HUDEP-2 (cell line): ENCODE measurements around the gene MAPK10.
"Not testable (repeated sequence)": the region's sequence is repeated elsewhere in the genome, so short reads cannot be mapped to it uniquely, and the experiment has no call there.

Source experiments
- DNase-seq, 76 experiments: peaks; one replicate each; lab custom pipeline; 2025; ENCODE audit not compliant: unreplicated experiment in 76 of 76; lab: John Stamatoyannopoulos, UW

Gene MAPK10

DNA sequence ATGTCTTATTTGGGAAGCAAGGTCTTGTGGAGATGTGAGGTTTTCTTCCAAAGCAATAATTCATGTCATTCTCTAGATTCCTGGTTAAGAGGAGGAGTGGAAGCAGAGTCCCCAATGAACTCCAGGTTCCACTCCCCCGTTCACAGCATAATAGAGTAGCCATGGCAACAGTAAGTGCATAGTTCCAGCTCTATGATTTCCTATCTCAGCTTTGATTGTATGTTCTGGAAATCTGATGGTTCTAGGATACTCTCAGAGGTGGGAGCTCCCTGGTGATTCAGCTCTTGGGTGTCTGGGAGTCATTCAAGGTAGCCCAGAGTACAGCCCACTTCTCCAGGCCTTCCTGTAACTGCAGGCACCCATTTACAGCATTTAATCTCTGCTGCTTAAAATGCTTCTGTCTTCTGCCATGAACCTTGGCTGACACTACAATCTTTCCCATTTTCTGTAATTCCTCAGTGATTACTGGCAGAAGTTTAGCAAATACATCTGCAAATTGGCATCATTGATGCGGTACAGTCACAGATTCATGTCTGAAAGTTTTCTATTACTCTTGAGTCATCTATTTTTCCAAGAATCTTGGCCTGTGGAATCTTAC, 242.0 kb downstream of the MAPK10 start:
- no peak for DNase-seq

GRCh38 chr4:86114563-86114962, 245.3 kb downstream of the MAPK10 start:
- DNase-seq: no peak

DNA sequence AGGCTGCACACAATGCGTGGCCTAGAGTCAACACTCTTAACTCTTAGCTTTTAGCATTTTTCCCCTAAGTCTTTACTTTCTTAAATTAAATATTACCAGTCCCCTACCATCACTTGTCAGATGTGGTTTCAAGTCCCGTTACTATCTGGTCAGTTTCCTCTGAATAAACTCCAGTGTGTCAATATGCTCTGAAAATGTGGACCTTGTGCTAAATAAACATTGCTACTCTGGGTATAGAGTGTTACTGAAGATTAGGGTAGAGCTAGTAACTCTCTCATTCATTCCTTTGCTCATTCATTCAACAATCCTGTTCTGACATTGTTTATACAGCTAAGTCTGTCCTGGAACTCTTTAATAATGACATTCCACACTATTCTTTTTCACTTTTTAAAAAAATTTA, 251.0 kb downstream of the MAPK10 start:
- DNase-seq: no peak

DNA sequence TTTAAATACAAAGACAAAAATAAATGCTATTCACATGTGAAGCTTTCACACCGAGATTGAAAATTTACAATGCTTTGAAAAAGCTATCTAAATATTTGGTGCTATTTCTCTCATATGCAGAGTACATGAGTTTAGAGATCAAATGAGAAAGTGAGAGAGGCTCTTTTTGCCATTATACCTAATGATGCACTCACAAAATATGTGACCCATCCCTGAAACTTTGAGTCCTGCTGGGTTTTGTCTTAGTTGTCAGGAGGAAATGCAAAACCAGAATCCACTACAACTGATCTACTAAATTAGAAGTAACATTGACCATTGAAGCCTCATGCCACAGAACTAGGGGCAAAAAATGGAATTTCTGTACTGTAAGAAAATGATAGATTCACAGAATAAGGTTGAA, 251.7 kb downstream of the MAPK10 start:
- no peak for DNase-seq

DNA sequence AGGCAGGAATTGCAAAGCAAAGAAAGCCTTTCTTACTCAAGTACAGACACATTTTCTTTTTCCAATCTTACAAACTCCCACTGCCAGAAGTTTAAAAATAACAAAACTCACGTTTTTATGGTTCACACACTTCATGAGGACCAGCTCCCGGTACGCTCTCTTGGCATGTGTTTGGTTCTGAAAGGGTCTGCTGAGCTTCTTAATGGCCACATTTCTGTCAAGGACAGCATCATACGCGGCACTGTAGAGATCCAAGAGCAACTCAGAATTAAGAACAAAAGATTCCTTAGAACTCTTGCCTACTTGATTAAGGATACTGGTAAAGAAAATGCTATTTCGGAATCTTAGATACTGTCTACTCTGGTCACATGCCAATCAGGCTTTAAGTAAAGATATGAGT, 252.7 kb downstream of the MAPK10 start:
- no peak for DNase-seq

- DNase-seq: no peak
Measured at GRCh38 chr4:86106475-86106874, 253.4 kb downstream of the MAPK10 start.

- no peak for DNase-seq
Measured at GRCh38 chr4:86101841-86102240, 258.0 kb downstream of the MAPK10 start.

DNA sequence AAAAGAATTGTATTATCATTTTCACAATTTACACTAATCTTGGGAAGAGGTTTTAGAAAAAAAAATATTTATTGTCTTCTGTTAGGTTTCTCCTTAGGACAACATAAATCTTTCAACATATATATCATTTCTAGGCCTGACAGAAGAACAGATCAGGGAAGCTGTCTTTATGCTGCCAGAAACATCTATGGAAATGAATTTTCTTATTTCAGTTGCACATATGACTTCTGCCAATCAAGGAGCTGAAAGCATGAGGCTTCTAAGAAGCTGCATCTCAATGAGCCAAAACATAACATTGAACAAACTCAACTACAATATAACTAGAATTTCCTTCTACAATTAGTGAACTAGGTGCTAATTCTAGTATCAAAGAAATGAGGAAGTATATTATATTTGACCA, 258.4 kb downstream of the MAPK10 start:
- DNase-seq: no peak

- no peak for DNase-seq
Measured at GRCh38 chr4:86100539-86101215, 259.2 kb downstream of the MAPK10 start.

- DNase-seq: no peak
Measured at GRCh38 chr4:86099348-86099747, 260.5 kb downstream of the MAPK10 start.

DNA sequence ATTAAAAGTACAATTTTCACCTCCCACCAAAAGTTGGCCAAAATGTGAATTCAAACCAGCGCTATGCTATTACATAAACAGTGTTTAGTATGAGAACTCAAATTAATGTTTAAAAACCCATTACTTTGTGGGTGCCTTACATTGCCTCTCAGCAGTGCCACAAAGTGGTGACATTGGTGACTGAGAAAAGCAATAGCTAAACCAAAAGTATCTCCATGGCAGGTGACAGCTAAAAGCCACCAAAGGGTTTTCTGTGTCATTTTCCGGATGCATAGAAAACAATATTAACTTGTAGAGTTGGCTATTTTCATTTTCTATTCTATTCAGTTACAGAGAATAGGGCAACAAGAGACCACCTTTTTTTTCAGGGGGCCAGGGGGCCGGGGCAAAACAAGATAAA, 261.2 kb downstream of the MAPK10 start:
- DNase-seq: no peak

GRCh38 chr4:86096373-86096772, 263.5 kb downstream of the MAPK10 start:
- no peak for DNase-seq

- no peak for DNase-seq
Measured at GRCh38 chr4:86092684-86093083, 267.2 kb downstream of the MAPK10 start.

DNA sequence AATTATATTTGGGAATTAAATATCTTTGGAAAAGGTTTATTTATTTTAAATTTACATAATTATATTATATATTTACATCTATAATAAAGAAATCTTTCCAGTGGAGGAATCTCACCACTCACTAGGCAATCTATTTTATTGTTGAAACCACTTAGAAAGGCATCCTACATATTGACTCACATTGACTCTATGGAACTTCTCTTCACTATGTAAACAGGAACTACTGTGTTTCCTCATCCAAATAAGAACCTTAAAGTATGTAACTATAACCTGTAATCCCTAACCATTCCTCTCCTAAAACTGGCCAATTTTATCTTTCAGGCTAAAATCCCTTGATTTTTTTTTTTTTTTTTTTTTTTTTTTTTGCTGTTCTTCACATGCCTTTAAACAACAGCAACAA, 268.7 kb downstream of the MAPK10 start:
- DNase-seq: no peak

- DNase-seq: no peak
Measured at GRCh38 chr4:86089781-86090323, 270.0 kb downstream of the MAPK10 start.

DNA sequence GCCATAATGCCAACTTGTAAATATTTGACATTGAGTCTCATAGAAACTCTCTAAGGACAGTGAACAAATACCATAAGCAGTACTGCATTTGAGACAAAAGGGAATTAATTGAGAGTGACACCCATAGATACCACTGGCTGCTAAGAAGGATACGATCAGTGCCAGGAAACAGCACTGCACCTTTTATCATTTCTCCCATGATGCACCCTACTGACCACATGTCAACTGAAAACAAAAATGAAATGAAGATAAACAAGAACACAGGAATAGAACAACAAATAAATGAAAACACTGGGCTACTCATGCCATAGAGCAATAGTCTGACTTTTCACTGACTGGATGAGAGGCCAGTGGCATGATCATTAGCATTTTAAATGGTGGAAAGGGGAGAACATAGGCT, 270.8 kb downstream of the MAPK10 start:
- DNase-seq: no peak

GRCh38 chr4:86075796-86076195, 284.1 kb downstream of the MAPK10 start:
- DNase-seq: not testable (repeated sequence)

DNA sequence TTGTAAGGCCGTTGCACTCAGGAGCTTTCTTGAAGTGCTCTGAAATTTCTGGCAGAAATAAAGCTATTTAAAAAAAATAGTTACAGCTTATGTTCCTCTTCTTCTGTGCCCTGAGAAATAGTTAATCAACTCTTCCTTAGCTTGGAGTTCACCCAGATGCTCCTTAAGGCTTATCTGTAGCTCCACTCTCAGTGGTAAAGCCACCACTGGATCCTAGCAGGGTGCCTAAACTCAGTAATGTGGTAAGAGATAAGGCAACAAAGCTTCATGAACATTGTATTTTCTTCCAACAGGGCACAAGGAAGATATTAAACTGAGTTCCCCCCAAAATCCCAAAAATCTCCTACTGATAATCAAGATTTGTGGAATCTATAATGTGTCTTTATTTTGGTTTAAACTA, 299.5 kb downstream of the MAPK10 start:
- no peak for DNase-seq

DNA sequence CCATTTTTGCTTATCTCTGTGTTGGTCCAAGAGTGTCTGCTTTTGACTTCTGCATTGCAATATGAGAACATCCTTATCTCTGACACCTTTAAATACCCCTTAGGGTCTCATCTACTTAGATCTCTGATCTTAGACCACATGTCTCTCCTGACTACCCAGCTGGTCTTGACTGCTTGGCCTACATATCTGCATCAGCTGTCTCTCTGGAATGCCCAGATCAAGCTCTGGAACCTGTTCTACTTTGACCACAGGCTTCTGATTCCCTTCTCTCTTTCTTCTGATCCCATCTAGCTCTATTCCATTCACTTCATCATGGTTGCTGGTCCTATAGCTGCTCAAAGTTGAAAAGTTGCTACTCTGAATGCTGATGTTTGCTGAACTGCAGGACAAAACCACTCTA, 301.2 kb downstream of the MAPK10 start:
- no peak for DNase-seq

DNA sequence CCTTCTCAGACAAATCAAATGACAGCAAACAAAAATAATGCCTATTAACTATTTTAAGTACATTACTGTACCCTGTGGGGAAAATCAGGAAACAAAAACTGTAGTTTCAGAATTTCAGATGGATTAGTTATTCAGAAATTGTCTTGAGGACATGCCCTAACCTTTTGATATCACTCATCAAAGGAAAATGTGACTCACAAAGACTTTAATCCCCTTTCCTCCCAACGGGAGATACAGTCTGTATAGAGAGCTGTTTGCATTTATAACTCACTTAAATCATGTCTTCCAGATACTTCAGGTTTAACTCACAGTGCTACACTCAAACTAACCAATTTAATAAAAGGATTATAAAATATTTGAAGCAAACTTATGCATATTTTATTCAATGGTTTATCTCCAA, 304.0 kb downstream of the MAPK10 start:
- no peak for DNase-seq

DNA sequence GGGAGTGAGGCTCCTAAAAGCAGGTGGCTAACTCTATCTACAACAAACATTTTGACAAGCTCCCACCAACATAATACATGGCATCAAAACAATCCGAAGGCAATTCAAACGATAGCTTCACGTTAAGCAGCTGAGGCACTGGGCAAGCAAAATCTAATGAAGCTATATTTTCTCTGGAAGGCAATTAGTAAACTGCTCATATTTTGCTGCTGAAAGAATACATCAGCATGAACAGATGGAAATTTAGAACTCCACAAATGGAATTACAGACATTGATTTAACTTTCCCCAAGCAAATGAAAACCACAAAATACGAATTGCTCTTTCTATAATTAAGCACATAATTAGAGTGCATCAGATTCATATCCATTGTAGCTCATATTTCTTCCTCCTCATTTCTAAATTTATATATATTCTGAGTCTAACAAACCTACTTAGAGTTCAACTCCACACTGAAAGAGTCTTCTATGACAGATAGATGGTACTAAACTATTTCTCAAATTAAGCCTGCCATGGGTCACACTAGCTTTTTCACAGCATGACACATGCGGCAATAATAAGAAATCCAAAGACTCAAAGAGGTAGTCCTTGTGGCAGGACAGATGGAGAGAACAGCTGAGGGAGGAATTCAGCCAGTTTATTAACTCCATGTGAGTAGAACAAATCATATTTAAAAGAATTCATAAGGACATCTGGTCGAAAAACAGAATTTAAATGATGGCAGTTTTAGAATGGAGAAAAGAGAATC, 305.4 kb downstream of the MAPK10 start:
- DNase-seq: no peak

DNA sequence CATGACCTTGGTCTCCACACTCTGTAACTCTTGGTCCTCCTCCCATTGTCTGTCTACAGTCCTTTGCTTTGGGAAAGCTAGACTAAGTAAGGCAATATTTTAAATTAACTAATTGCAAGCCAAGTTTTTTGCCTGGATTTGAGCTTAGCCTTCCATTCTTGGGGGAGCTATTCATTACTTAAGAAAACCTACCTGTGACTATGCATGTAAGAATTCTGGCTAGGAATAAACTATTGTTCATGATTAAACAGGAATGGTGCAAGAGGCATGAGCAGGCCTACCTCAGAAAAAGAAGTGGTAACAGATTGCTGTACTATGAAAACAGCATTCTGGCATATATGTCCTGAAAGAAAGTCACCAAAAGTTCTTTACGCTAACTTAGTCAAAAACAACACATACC, 309.4 kb downstream of the MAPK10 start:
- DNase-seq: no peak
